Parathyroid adenoma (tissue), 2 donors: ENCODE measurements around the gene DIO2.

Source experiments
- H2AFZ ChIP-seq: fragments of 300-600 bp; sonication (generic); one replicate; pipeline ENCODE4 v1.7.0; 2017; ENCODE audit warnings: antibody characterized with exemption, mild to moderate bottlenecking
- H3K27ac ChIP-seq: fragments of 300-600 bp; sonication (generic); one replicate; pipeline ENCODE4 v1.7.0; 2017
- H3K27me3 ChIP-seq: fragments of 300-600 bp; sonication (generic); one replicate; pipeline ENCODE4 v1.7.0; 2017; ENCODE audit warnings: low read length; ENCODE audit not compliant: control insufficient read depth, insufficient read depth
- H3K36me3 ChIP-seq: fragments of 300-600 bp; sonication (generic); one replicate; pipeline ENCODE4 v1.7.0; 2017; ENCODE audit warnings: low read length; ENCODE audit not compliant: control insufficient read depth, insufficient read depth
- H3K4me1 ChIP-seq: fragments of 300-600 bp; sonication (generic); one replicate; pipeline ENCODE4 v1.7.0; 2017; ENCODE audit warnings: control low read depth
- H3K4me2 ChIP-seq: fragments of 300-600 bp; sonication (generic); one replicate; pipeline ENCODE4 v1.7.0; 2017; ENCODE audit warnings: low read length
- H3K4me3 ChIP-seq: fragments of 300-600 bp; sonication (generic); one replicate; pipeline ENCODE4 v1.7.0; 2017; ENCODE audit warnings: low read depth, low read length
- H3K79me2 ChIP-seq: fragments of 300-600 bp; sonication (generic); one replicate; pipeline ENCODE4 v1.7.0; 2017; ENCODE audit warnings: control low read depth
- H3K9ac ChIP-seq: fragments of 300-600 bp; sonication (generic); one replicate; pipeline ENCODE4 v1.7.0; 2017; ENCODE audit warnings: mild to moderate bottlenecking
- H3K9me3 ChIP-seq: fragments of 300-600 bp; sonication (generic); one replicate; pipeline ENCODE4 v1.7.0; 2017; ENCODE audit warnings: low read length; ENCODE audit not compliant: control insufficient read depth
- TF ChIP-seq, protein P1 (sequence below): fragments of 300-600 bp; sonication (generic); IDR thresholded peaks from one replicate; pipeline ENCODE4 v1.7.0; 2017; ENCODE audit warnings: antibody characterized with exemption, mild to moderate bottlenecking
- donor health status: primary hyperparathyroidism.

The DIO2 gene

DNA sequence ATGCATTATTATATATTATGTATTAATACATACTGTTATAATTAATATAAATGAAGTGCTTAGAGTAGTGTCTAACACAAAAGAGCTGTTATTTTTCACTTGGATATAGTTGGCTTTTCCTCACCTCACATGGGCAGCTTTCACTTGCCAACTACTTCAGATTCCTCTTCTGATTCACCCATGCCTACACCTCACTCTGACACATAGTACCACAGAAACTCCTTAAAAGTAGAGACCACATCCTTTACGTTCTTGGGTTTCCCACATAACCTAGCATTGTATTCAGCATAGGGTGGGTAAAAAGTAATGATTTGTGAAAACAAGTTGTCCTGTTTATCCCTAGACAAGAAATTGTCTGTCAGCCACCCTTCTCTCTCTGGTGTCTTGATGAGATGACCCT, 61.0 kb downstream of the DIO2 start:
- no peak overlapping the region for H3K4me3 ChIP-seq
- H3K9ac ChIP-seq: no peak overlapping the region
- no peaks in the 10 kb centered on the region for H3K36me3 ChIP-seq
- H3K9me3 ChIP-seq: no peaks in the 10 kb centered on the region
- H3K79me2 ChIP-seq: no peaks in the 10 kb centered on the region
- H2AFZ ChIP-seq: no peak overlapping the region
- H3K27ac ChIP-seq: no peak overlapping the region
- no peak overlapping the region for H3K4me2 ChIP-seq
- H3K27me3 ChIP-seq: no peaks in the 10 kb centered on the region
- TF ChIP-seq, protein P1, sequence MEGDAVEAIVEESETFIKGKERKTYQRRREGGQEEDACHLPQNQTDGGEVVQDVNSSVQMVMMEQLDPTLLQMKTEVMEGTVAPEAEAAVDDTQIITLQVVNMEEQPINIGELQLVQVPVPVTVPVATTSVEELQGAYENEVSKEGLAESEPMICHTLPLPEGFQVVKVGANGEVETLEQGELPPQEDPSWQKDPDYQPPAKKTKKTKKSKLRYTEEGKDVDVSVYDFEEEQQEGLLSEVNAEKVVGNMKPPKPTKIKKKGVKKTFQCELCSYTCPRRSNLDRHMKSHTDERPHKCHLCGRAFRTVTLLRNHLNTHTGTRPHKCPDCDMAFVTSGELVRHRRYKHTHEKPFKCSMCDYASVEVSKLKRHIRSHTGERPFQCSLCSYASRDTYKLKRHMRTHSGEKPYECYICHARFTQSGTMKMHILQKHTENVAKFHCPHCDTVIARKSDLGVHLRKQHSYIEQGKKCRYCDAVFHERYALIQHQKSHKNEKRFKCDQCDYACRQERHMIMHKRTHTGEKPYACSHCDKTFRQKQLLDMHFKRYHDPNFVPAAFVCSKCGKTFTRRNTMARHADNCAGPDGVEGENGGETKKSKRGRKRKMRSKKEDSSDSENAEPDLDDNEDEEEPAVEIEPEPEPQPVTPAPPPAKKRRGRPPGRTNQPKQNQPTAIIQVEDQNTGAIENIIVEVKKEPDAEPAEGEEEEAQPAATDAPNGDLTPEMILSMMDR: no peak
- H3K4me1 ChIP-seq: no peaks in the 10 kb centered on the region
